Right cardiac atrium (tissue), 5 donors: Measurements from ENCODE around the gene SOX3. TPM values are rescaled to one million over a fixed set of nuclear protein-coding genes. Genes with fewer than 3 reads are reported as not detected.

Source experiments
- ATAC-seq, 2 donors: fragments of 200-7000 bp; cut with Tn5 transposase; one replicate each; pipeline versions ENCODE4 v1.8.0 to v1.9.1; 2020; ENCODE audit warnings: moderate library complexity in 2 of 2, mild to moderate bottlenecking in 1 of 2
- DNase-seq, 3 donors: peaks; one replicate each; pipeline ENCODE4 v3.0.0-alpha.2; 2020
- H3K27ac ChIP-seq: one replicate; pipeline ENCODE4 v1.5.1; 2013; ENCODE audit warnings: mild to moderate bottlenecking, low read length, control low read depth, moderate library complexity
- H3K27me3 ChIP-seq: one replicate; pipeline ENCODE4 v1.6.1; 2013; ENCODE audit not compliant: control insufficient read depth, insufficient read depth
- H3K4me1 ChIP-seq: one replicate; pipeline ENCODE4 v1.6.1; 2013; ENCODE audit warnings: low read length; ENCODE audit not compliant: control insufficient read depth, insufficient read depth
- H3K4me3 ChIP-seq: one replicate; pipeline ENCODE4 v1.5.1; 2013; ENCODE audit warnings: low read length, control low read depth
- H3K9me3 ChIP-seq: one replicate; pipeline ENCODE4 v1.6.1; 2013; ENCODE audit warnings: low read length; ENCODE audit not compliant: control insufficient read depth
- WGBS: extraction: QIAGEN DNeasy Blood & Tissue Kit; methylation state at CpG from one replicate; pipeline ENCODE4 v1.1.7; 2013; 5-methylcytosine and 5-hydroxymethylcytosine counted together
- intact Hi-C, 4 donors: fragments of 100-400 bp; cut with DNase I; formaldehyde crosslinking; loops; one replicate each; pipeline versions ENCODE4 v1.11.0 to v1.14.0; 2022 to 2023
- polyA plus RNA-seq: library from polyadenylated mRNA; stranded (reverse); fragments of 200-250 nt; gene quantifications from one replicate; pipeline ENCODE4 v1.2.3, GENCODE V29; 2013
- total RNA-seq, 4 donors: library from RNA; stranded (reverse); fragmentation: NEBNext Ultra II Directional; extraction: Animal tissue kit (Norgen Biotek cat#: 25700); gene quantifications; one replicate each; pipeline ENCODE4 v1.2.1, GENCODE V29; 2021
- donor health status: healthy with polysubstance abuse.
- donor health status: DM: no; HTN: yes; CAD: no.
- donor health status: DM: no; HTN: no; CAD: no.
- donor health status: DM: no; HTN: yes; CAD: no; lungs with severe emphysema.
- donor health status: DM: yes; HTN: yes; CAD: no.

SOX3 gene
- total and polyA plus RNA-seq, 5 donors: not detected

GRCh38 chrX:140492066-140492994 is 12.5 kb downstream of the SOX3 start:
- H3K27me3 ChIP-seq: no peaks in the 10 kb centered on the region
- intact Hi-C loops: no loop called here
- no peak overlapping the region for H3K27ac ChIP-seq
- ATAC-seq (no peak), DNase-seq (no peak)
- H3K9me3 ChIP-seq: no peaks in the 10 kb centered on the region
- WGBS: 51% methylated on average over 4 of the region's 4 CpGs
- no peak overlapping the region for H3K4me3 ChIP-seq
- H3K4me1 ChIP-seq: no peaks in the 10 kb centered on the region

GRCh38 chrX:140480765-140481164 is 24.1 kb downstream of the SOX3 start:
- DNase-seq: no peak
- no peaks in the 10 kb centered on the region for H3K27me3 ChIP-seq
- H3K4me1 ChIP-seq: no peaks in the 10 kb centered on the region
- intact Hi-C loops: no loop called here
- H3K27ac ChIP-seq: no peak overlapping the region
- ATAC-seq: no peak
- H3K4me3 ChIP-seq: no peak overlapping the region
- no peaks in the 10 kb centered on the region for H3K9me3 ChIP-seq

GRCh38 chrX:140477987-140478386 is 26.9 kb downstream of the SOX3 start:
- no peaks in the 10 kb centered on the region for H3K9me3 ChIP-seq
- H3K27me3 ChIP-seq: no peaks in the 10 kb centered on the region
- H3K4me3 ChIP-seq: no peak overlapping the region
- H3K27ac ChIP-seq: no peak overlapping the region
- H3K4me1 ChIP-seq: no peaks in the 10 kb centered on the region
- ATAC-seq (no peak), DNase-seq (no peak)
- intact Hi-C loops: no loop called here

- no peaks in the 10 kb centered on the region for H3K4me1 ChIP-seq
- DNase-seq: no peak
- H3K4me3 ChIP-seq: no peak overlapping the region
- H3K9me3 ChIP-seq: no peaks in the 10 kb centered on the region
- no peak for ATAC-seq
- intact Hi-C loops: no loop called here
- H3K27me3 ChIP-seq: no peaks in the 10 kb centered on the region
- no peak overlapping the region for H3K27ac ChIP-seq
Observed at GRCh38 chrX:140475025-140475424, 29.8 kb downstream of the SOX3 start.

GRCh38 chrX:140467211-140467610 is 37.7 kb downstream of the SOX3 start:
- H3K4me1 ChIP-seq: no peaks in the 10 kb centered on the region
- ATAC-seq (no peak), DNase-seq (no peak)
- no peaks in the 10 kb centered on the region for H3K9me3 ChIP-seq
- H3K4me3 ChIP-seq: no peak overlapping the region
- H3K27ac ChIP-seq: no peak overlapping the region
- 76% methylated on average over 5 of the region's 5 CpGs for WGBS
- no peaks in the 10 kb centered on the region for H3K27me3 ChIP-seq
- intact Hi-C loops: no loop called here

Other genes with a start within 250 kb of the SOX3 start
- 100 to 1,000 TPM; 226 to 398 (median 318) TPM for gene LINC00632, start 204.7 kb upstream of the SOX3 start, total RNA-seq
- gene LINC00632, start 204.7 kb upstream of the SOX3 start, polyA plus RNA-seq: 12.8 TPM